DND-41 (cell line): Measurements from ENCODE around the gene SYNE2.

Experiments
- EZH2 ChIP-seq: IDR thresholded peaks from 3 replicates; pipeline ENCODE4 v1.6.1; 2012; ENCODE audit warnings: borderline replicate concordance, low read depth, mild to moderate bottlenecking, moderate library complexity, low read length, inconsistent platforms; ENCODE audit not compliant: severe bottlenecking
- TF ChIP-seq, protein P1 (sequence below): IDR thresholded peaks from 2 replicates; pipeline ENCODE4 v1.5.1; 2012; ENCODE audit warnings: borderline replicate concordance, low read length, moderate library complexity, mild to moderate bottlenecking; ENCODE audit not compliant: poor library complexity, severe bottlenecking; ENCODE audit errors: extremely low read depth

DNA sequence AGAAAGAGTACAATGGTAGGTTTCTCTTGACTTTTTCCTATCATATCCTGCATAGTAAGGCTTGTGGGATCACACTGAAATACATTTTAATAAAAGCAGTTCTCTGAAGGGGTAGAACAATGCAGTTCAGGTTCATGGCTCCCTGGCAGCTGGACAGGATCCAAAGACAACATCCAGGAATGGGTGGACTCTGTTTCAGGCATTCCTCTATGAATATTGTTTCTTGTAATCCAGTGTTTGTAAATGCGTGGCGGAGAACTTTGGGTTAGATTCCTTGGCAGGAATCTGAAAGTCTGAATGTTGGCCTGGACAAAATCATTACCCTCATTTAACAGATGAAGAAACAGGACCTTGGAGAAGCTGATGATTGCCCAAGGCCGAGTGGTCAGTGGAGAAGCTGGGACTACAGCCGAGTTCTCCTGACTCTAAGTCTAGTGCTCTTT, 43.5 kb downstream of the SYNE2 start:
- TF ChIP-seq, protein P1, sequence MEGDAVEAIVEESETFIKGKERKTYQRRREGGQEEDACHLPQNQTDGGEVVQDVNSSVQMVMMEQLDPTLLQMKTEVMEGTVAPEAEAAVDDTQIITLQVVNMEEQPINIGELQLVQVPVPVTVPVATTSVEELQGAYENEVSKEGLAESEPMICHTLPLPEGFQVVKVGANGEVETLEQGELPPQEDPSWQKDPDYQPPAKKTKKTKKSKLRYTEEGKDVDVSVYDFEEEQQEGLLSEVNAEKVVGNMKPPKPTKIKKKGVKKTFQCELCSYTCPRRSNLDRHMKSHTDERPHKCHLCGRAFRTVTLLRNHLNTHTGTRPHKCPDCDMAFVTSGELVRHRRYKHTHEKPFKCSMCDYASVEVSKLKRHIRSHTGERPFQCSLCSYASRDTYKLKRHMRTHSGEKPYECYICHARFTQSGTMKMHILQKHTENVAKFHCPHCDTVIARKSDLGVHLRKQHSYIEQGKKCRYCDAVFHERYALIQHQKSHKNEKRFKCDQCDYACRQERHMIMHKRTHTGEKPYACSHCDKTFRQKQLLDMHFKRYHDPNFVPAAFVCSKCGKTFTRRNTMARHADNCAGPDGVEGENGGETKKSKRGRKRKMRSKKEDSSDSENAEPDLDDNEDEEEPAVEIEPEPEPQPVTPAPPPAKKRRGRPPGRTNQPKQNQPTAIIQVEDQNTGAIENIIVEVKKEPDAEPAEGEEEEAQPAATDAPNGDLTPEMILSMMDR, result no peak
- TF ChIP-seq EZH2, result no peak
